Hematopoietic multipotent progenitor cell treated with erythropoietin and hydrocortisone succinate and interleukin-3 and kit ligand, for 4 days (in vitro differentiated cells): Measurements from ENCODE around the gene TSPYL1.
A peak's percentile ranks its signal among the peaks of the same experiment; 100 is the strongest.
"Not testable (repeated sequence)": the region's sequence is repeated elsewhere in the genome, so short reads cannot be mapped to it uniquely, and the experiment has no call there.

Experiments
- DNase-seq: peaks from one replicate; pipeline ENCODE4 v3.0.0-alpha.2; 2015

TSPYL1 gene

DNA sequence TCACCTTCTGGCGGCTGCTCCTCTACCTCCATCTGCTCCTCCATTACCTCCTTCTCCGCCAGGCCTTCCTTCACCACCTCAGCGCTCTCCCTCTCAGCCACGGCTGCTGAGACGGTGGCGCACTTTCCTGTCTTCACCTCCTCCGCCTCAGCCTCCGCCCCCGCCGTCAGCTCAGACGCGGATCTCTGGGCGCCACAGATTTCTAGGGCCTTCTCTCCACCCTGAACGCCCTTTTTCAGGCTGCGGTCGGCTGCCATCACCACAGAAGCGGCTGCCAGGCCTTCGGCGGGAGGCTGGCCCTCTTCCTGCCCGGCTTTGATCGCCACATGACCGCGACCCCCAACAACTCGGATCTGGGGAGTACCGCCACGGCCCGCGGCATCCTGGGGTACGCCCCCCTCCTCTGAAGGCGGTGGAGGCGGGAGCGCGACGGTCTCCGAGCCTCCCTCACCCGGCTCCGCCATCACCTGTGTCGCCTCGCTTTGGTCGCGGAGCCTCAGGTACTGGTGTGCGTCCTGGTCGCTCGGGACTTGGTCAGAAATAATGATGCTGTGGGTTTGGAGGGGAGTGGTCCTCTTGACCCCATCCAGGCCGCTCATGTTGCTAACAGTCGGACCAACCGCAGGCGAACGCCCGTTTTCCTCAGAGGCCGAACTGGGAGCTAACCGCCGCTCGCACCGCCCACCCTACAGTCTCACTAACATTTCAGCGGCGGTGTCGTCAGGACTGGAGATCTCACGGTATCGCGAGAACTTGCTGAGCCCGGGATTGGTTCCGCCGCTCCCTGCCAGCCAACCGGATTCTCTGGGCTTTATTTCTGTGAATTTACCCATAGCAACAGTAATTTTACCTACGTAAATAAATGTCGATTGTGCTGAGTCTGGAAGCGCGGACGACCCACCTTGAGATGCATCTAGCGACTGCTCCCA is at the start of gene TSPYL1:
Gene TSPYL1 (minus strand): TSS at position 699 of the 929 bp plus-strand sequence. CDS start 100 bp downstream, at position 599.
- peak; percentile 99 for DNase-seq

DNA sequence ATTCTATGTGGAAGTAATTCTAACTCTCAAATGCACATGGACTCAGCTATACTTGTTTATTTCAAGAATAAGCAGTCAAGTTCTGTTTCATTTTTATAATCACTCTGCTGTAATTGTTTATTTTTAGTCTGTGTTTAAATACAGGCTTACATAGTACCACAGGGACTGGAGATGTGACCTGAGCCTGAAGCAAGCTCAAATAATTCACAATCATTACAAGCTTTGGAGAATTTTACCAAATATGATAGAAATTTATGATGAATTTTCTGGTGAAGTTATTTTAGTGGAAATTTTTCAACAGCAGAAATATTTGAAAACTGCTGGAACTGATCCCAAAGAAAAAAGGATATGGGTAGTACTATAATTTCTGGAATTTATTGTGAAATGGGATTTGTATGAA is 49.4 kb upstream of the TSPYL1 start:
- DNase-seq, result no peak

GRCh38 chr6:116328528-116328903 is 48.8 kb upstream of the TSPYL1 start:
- no peak for DNase-seq

DNA sequence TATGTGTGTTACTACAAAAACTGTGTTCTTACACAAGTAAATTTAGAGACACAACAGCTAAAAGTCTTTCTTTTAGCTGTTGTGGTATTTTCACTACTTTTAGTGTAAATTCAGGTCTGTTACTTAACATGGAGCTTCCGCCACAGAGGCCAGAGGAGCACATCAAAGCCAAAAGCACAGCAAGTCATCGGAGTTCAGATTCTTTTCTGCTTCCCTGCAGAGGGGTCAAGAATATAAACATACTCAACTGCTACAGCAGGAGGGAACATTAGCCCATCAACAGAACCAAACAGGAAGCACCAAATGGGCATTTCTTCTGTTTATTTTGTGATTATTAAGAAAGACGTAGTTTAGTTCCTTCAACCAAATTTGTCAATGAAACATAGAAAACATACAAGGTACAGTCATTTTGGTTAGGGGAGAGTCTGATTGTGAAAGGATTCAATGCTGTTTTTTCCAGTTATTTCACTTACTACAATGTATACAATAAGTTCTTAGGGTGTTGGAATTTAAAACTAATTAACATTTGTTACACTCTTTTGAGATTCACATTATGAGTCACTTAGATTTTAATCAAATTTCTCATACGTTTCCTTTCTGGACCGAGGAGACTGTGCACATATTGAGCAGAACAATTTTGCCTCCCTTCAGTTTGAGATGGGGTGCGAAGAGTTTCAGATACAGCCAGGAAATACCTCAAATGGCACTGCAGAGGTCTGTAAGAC is 48.2 kb upstream of the TSPYL1 start:
- no peak for DNase-seq

GRCh38 chr6:116326996-116327395 is 47.3 kb upstream of the TSPYL1 start:
- no peak for DNase-seq

DNA sequence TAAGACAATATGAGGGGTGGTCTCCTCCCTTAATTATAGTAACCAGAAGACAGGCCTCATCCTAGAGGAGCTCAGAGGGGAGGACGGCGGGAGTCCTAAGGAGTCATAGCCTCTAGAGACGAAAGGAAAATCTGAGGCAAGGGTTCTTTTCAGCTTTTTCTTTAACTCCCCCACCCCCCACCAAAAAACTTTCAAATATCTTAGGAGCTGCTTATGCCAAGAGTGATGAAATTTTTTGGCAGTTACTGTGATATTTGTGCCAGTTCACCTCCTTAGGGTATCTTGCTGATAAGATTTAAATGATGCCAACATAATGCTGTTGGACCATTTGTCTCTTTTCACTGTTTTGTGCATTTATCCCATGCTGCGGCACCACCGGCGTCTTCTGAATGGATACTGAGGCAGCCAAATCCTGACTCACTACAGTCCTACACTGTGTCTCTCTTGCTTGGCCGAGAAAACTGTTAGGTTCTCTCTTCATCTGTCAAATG is 46.5 kb upstream of the TSPYL1 start:
- DNase-seq, result no peak

- DNase-seq, result not testable (repeated sequence)
These were observed 46.0 kb upstream of the TSPYL1 start for GRCh38 chr6:116325634-116326132.

- DNase-seq, result no peak
These were observed 44.1 kb upstream of the TSPYL1 start for GRCh38 chr6:116323863-116324262.

- DNase-seq, result not testable (repeated sequence)
These were observed 42.2 kb upstream of the TSPYL1 start for GRCh38 chr6:116321933-116322332.

GRCh38 chr6:116316772-116317467 is 37.2 kb upstream of the TSPYL1 start:
- no peak for DNase-seq

GRCh38 chr6:116314878-116315277 is 35.1 kb upstream of the TSPYL1 start:
- DNase-seq, result peak; percentile 39

- peak; percentile 11 for DNase-seq
These were observed 34.5 kb upstream of the TSPYL1 start for GRCh38 chr6:116314218-116314617.

- no peak for DNase-seq
These were observed 33.5 kb upstream of the TSPYL1 start for GRCh38 chr6:116313101-116313776.

DNA sequence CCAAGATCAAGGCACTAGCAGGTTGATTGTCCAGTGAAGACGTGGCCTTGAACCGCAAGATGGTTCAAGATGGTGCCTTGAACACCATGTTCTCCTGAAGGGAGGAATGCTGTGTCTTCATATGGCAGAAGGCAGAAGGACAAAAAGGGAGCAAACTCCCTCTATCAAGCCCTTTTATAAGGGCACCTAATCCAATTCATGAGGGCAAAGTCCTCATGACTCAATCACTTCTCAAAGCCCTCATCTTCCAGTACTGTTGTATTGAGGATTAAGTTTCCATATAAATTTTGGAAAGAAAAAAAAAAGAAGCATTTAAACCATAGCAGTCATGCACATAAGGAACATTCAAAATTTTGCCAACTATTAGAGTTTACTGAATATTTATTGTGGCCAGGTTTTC is 29.9 kb upstream of the TSPYL1 start:
- no peak for DNase-seq

DNA sequence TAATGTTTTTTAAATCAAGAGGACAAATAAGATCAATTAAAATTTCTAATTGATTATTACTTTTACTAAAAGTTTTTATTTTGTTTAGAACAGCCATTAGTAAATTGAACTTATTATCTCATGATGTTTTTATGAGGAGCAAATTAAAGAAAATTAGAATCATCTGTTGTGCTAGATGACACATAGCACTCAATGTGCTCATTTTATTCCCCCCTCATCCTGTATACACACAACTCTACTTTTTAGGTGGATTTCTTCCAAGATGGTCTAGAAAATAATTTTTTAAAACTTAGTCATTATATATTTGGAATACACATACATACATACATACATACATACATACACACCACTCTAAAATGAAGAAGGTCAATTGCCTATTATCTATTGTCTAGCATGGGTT is 29.3 kb upstream of the TSPYL1 start:
- no peak for DNase-seq

- no peak for DNase-seq
These were observed 27.9 kb upstream of the TSPYL1 start for GRCh38 chr6:116307633-116308032.

GRCh38 chr6:116307001-116307400 is 27.3 kb upstream of the TSPYL1 start:
- no peak for DNase-seq

- no peak for DNase-seq
These were observed 24.9 kb upstream of the TSPYL1 start for GRCh38 chr6:116304538-116305097.

- no peak for DNase-seq
These were observed 21.4 kb upstream of the TSPYL1 start for GRCh38 chr6:116301104-116301503.

- no peak for DNase-seq
These were observed 20.8 kb upstream of the TSPYL1 start for GRCh38 chr6:116300566-116300965.

DNA sequence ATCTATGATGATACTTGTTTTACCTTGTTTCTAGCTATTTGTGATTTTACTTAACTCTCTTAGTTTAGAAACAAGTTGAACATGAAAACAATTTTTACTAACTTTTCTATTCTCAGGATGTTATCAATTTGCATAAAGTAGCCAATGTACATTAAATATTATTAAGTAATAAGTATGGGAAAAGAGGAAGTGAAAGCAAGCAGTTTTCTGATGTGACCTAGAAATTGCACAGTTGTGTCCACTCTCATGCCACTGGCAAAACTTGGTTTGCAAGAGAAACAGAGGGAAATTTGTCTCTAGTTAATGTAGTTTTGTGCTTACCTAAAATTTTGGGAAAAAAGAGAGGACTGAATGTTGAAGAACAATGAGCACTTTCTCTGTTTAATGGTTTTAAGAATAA is 19.2 kb upstream of the TSPYL1 start:
- no peak for DNase-seq

- DNase-seq, result no peak
These were observed 18.5 kb upstream of the TSPYL1 start for GRCh38 chr6:116298273-116298672.
